Endothelial cell of umbilical vein (primary cell): ENCODE data around the gene C20orf144. TPM values are rescaled to one million over a fixed set of nuclear protein-coding genes. Genes with fewer than 3 reads are reported as not detected.
"Not testable (repeated sequence)": the region's sequence is repeated elsewhere in the genome, so short reads cannot be mapped to it uniquely, and the experiment has no call there.

Source experiments
- BruUV-seq: library from RNA; stranded (reverse); fragments of 400-500 nt; replicated peaks from 2 replicates; lab custom pipeline; 2021; lab: Mats Ljungman, UMichigan
- CTCF ChIA-PET: fragments of 300-600, 350-600 bp; sonication (Branson Sonifier 250); formaldehyde crosslinking; loops from one replicate; lab custom pipeline; 2021; ENCODE audit warnings: antibody characterized with exemption, inconsistent platforms; lab: Charles Lee
- POLR2A ChIA-PET: fragments of 300-600, 350-600 bp; sonication (Branson Sonifier 250); formaldehyde crosslinking; loops from one replicate; lab custom pipeline; 2021; ENCODE audit warnings: antibody characterized with exemption, inconsistent platforms; lab: Charles Lee
- DNase-seq: peaks from one replicate; pipeline ENCODE4 v3.0.0-alpha.2; 2011; ENCODE audit warnings: low read depth, low spot score
- FAIRE-seq: peaks from 2 replicates; lab custom pipeline; 2011; peaks lifted over from hg19 to GRCh38; lab: Jason Lieb, UNC
- H2AFZ ChIP-seq: 2 replicates; pipeline ENCODE4 v1.6.0; 2012; ENCODE audit warnings: low read depth, low read length, control low read depth, inconsistent platforms
- H3K27ac ChIP-seq: 2 replicates; pipeline ENCODE4 v1.5.1; 2011; ENCODE audit warnings: low read depth, mild to moderate bottlenecking, control low read depth, low read length, moderate library complexity; ENCODE audit not compliant: insufficient read depth
- H3K27me3 ChIP-seq, 2 experiments: 2 replicates each; pipeline versions ENCODE4 v1.6.0 to v1.6.1; 2011; ENCODE audit warnings: low read length in 2 of 2, mixed read lengths in 1 of 2; ENCODE audit not compliant: control insufficient read depth in 2 of 2, insufficient read depth in 2 of 2
- H3K36me3 ChIP-seq, 2 experiments: 2 replicates in 1 of 2; 3 replicates in 1 of 2; pipeline ENCODE4 v1.5.1; 2011; ENCODE audit warnings: low read length in 2 of 2, mild to moderate bottlenecking in 1 of 2, moderate library complexity in 1 of 2; ENCODE audit not compliant: control insufficient read depth in 2 of 2, insufficient read depth in 2 of 2; ENCODE audit errors: extremely low read depth in 1 of 2
- H3K4me1 ChIP-seq: 3 replicates; pipeline ENCODE4 v1.5.1; 2011; ENCODE audit warnings: mild to moderate bottlenecking, low read length; ENCODE audit not compliant: control insufficient read depth, insufficient read depth; ENCODE audit errors: extremely low read depth
- H3K4me2 ChIP-seq: 2 replicates; pipeline ENCODE4 v1.6.1; 2011; ENCODE audit warnings: low read length, control low read depth, mixed read lengths; ENCODE audit not compliant: insufficient read depth
- H3K4me3 ChIP-seq, 3 experiments: fragments of 200-600 bp in 1 of 3; sonication (generic), shearing (Covaris generic) in 1 of 3; replicated peaks in 1 of 3; 2 replicates each; pipeline ENCODE4 v1.5.1; 2011 to 2016; ENCODE audit warnings: control low read depth in 3 of 3, low read length in 3 of 3, mild to moderate bottlenecking in 2 of 3, inconsistent platforms in 1 of 3, low read depth in 1 of 3, moderate library complexity in 1 of 3; ENCODE audit not compliant: insufficient read depth in 1 of 3
- H3K79me2 ChIP-seq: 2 replicates; pipeline ENCODE4 v1.6.0; 2012; ENCODE audit warnings: low read length, inconsistent platforms; ENCODE audit not compliant: control insufficient read depth, insufficient read depth
- H3K9ac ChIP-seq: replicated peaks from 2 replicates; pipeline ENCODE3; 2011; ENCODE audit warnings: low read length, control low read depth; ENCODE audit not compliant: insufficient read depth; ENCODE audit errors: extremely low read depth
- H3K9me1 ChIP-seq: replicated peaks from 3 replicates; pipeline ENCODE4 v1.6.0; 2011; ENCODE audit warnings: mild to moderate bottlenecking, low read length; ENCODE audit not compliant: control insufficient read depth, insufficient read depth; ENCODE audit errors: extremely low read depth
- H3K9me3 ChIP-seq: replicated peaks from 2 replicates; pipeline ENCODE4 v1.5.1; 2012; ENCODE audit warnings: low read length, inconsistent platforms; ENCODE audit not compliant: control insufficient read depth, insufficient read depth
- H4K20me1 ChIP-seq: replicated peaks from 2 replicates; pipeline ENCODE3; 2011; ENCODE audit warnings: mild to moderate bottlenecking, low read length; ENCODE audit not compliant: control insufficient read depth, insufficient read depth; ENCODE audit errors: extremely low read depth
- CTCF ChIP-seq, 2 donors: IDR thresholded peaks; 1 replicate in 1 of 2; 2 replicates in 1 of 2; pipeline ENCODE4 v1.5.1; 2011; ENCODE audit warnings: low read length in 2 of 2, mild to moderate bottlenecking in 2 of 2, moderate library complexity in 2 of 2, control low read depth in 1 of 2, inconsistent platforms in 1 of 2, low read depth in 1 of 2; ENCODE audit not compliant: insufficient read depth in 1 of 2; ENCODE audit errors: extremely low read depth in 1 of 2
- EZH2 ChIP-seq: IDR thresholded peaks from 2 replicates; pipeline ENCODE4 v1.6.1; 2012; ENCODE audit warnings: borderline replicate concordance, low read depth, mild to moderate bottlenecking, moderate library complexity, low read length, inconsistent platforms; ENCODE audit not compliant: severe bottlenecking
- FOS ChIP-seq: IDR thresholded peaks from 2 replicates; pipeline ENCODE4 v1.6.1; 2011; ENCODE audit warnings: mild to moderate bottlenecking, low read length, moderate library complexity, borderline replicate concordance; ENCODE audit not compliant: insufficient read depth
- GATA2 ChIP-seq: IDR thresholded peaks from 2 replicates; pipeline ENCODE4 v1.7.0; 2011; ENCODE audit warnings: low read depth, mild to moderate bottlenecking, moderate library complexity, mixed read lengths, low read length; ENCODE audit not compliant: insufficient read length, insufficient read depth
- JUN ChIP-seq: IDR thresholded peaks from 2 replicates; pipeline ENCODE4 v1.6.1; 2011; ENCODE audit warnings: borderline replicate concordance, low read depth; ENCODE audit not compliant: insufficient read length, insufficient read depth
- MAX ChIP-seq: IDR thresholded peaks from 2 replicates; pipeline ENCODE4 v1.6.1; 2011; ENCODE audit not compliant: insufficient read depth, insufficient read length
- MYC ChIP-seq: IDR thresholded peaks from one replicate; pipeline ENCODE4 v1.6.1; 2011; ENCODE audit warnings: mild to moderate bottlenecking, low read depth, low read length
- POLR2A ChIP-seq: IDR thresholded peaks from 2 replicates; pipeline ENCODE4 v1.6.1; 2012; ENCODE audit warnings: low read depth, mild to moderate bottlenecking, control low read depth, low read length
- POLR2AphosphoS5 ChIP-seq: IDR thresholded peaks from 2 replicates; pipeline ENCODE4 v1.6.1; 2012; ENCODE audit warnings: low read depth, mild to moderate bottlenecking, control low read depth, low read length, moderate library complexity; ENCODE audit not compliant: insufficient read depth
- dilution Hi-C: fragments of 300-500 bp; cut with MboI; formaldehyde crosslinking; loops from one replicate; pipeline ENCODE4 v1.15.0; 2019; ENCODE audit warnings: low sequenced_read_pairs; ENCODE audit not compliant: extremely low pct_ligation_motif_present
- intact Hi-C: fragments of 100-400 bp; cut with micrococcal nuclease; formaldehyde crosslinking; loops from one replicate; pipeline ENCODE4 v1.10.0; 2022
- polyA plus RNA-seq, 4 experiments: library from polyadenylated mRNA; depleted of rRNA in 3 of 4; stranded (reverse) in 3 of 4; unstranded in 1 of 4; fragments of >200 nt; gene quantifications; 2 replicates each; pipeline versions ENCODE4 v1.2.1 to v1.2.3, GENCODE V29; 2011 to 2012; ENCODE audit warnings: missing spikeins in 1 of 4
- total RNA-seq: library from RNA; stranded (reverse); gene quantifications from 2 replicates; pipeline ENCODE4 v1.2.3, GENCODE V29; 2021

The C20orf144 gene
- total and polyA plus RNA-seq, 2 donors (not counting 3 experiments of a cell fraction or from before 2014, with no cell fraction given): not detected

DNA sequence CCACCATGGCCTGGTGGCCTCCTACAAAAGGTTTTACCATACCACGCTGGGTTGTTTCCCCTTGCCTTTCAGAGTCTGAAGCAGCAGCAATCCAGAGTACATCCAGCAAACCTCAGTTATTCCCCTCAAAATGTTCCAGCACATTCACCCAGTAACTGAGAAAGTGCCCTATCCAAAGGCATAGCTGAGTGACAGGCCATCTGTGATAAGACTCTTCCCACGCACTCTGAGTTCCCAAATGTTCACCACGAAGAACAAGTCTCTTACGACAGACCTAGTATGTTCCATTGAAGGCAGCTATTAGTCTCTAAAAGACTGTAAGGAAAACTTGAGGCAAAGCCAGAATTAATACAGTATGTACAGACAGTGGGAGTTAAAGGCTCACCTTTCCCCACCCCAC is 31.6 kb upstream of the C20orf144 start:
- FAIRE-seq: no peak
- Histone ChIP-seq H3K9ac (no peak overlapping the region), H3K36me3 (peaks cover 0 to 6% of the 10 kb centered on the region in 2 experiments), H3K79me2 (no peaks in the 10 kb centered on the region), H4K20me1 (no peaks in the 10 kb centered on the region), H3K4me2 (no peak overlapping the region), H3K27me3 (no peaks in the 10 kb centered on the region), H3K4me1 (no peaks in the 10 kb centered on the region), H3K27ac (no peak overlapping the region), H2AFZ (no peak overlapping the region), H3K9me3 (no peaks in the 10 kb centered on the region), H3K9me1 (no peaks in the 10 kb centered on the region), H3K4me3 (no peak overlapping the region)
- no TSS peak for BruUV-seq
- dilution Hi-C loops: no loop called here
- TF ChIP-seq GATA2 (no peak), JUN (no peak), MYC (no peak), MAX (no peak), FOS (no peak), POLR2AphosphoS5 (no peak), CTCF (IDR thresholded peaks at IDR 0.05; ENCODE audit: extremely low read depth in 1 of 2, insufficient read depth in 1 of 2, low read depth in 1 of 2, low read length in 2 of 2) (no peak), POLR2A (no peak), EZH2 (no peak)
- intact Hi-C loops: no loop called here
- CTCF ChIA-PET: no interaction called here
- POLR2A ChIA-PET: no interaction called here
- DNase-seq: no peak

GRCh38 chr20:33631910-33632309 is 30.2 kb upstream of the C20orf144 start:
- H4K20me1 ChIP-seq, dilution Hi-C loops, H2AFZ ChIP-seq, H3K4me1 ChIP-seq, H3K36me3 ChIP-seq, H3K27me3 ChIP-seq, H3K4me3 ChIP-seq, FAIRE-seq, H3K79me2 ChIP-seq, H3K27ac ChIP-seq, intact Hi-C loops, H3K4me2 ChIP-seq, H3K9me1 ChIP-seq, DNase-seq, H3K9me3 ChIP-seq, BruUV-seq, H3K9ac ChIP-seq: not testable (repeated sequence)
- ChIA-PET POLR2A (interaction anchor here (0.5 kb wide), 1 partner anchor 763 kb away, joined by 9 read pairs; no protein-coding TSS in a partner anchor), CTCF (interaction anchor here (0.7 kb wide), 1 partner anchor 131 kb away, joined by 4 read pairs; no protein-coding TSS in a partner anchor)
